Upper lobe of right lung (tissue), 1 donor: ENCODE measurements around the gene UGT1A1. TPM values are rescaled to one million over a fixed set of nuclear protein-coding genes. Genes with fewer than 3 reads are reported as not detected.

Source experiments
- ATAC-seq: fragments of 200-7000 bp; cut with Tn5 transposase; one replicate; pipeline ENCODE4 v1.9.1; 2020; ENCODE audit warnings: mild to moderate bottlenecking, moderate library complexity
- DNase-seq: peaks from one replicate; pipeline ENCODE4 v3.0.0-alpha.2; 2020
- H3K27ac ChIP-seq: fragments of 200-600 bp; one replicate; pipeline ENCODE4 v1.8.0; 2022
- H3K27me3 ChIP-seq: fragments of 200-600 bp; one replicate; pipeline ENCODE4 v1.8.0; 2022; ENCODE audit warnings: mild to moderate bottlenecking
- H3K36me3 ChIP-seq: fragments of 200-600 bp; one replicate; pipeline ENCODE4 v1.8.0; 2022
- H3K4me1 ChIP-seq: fragments of 200-600 bp; one replicate; pipeline ENCODE4 v1.8.0; 2022
- H3K4me3 ChIP-seq: fragments of 200-600 bp; one replicate; pipeline ENCODE4 v1.8.0; 2022; ENCODE audit warnings: mild to moderate bottlenecking
- H3K9me3 ChIP-seq: fragments of 200-600 bp; one replicate; pipeline ENCODE4 v1.8.0; 2022
- intact Hi-C: fragments of 100-400 bp; cut with DNase I; formaldehyde crosslinking; loops from one replicate; pipeline ENCODE4 v1.11.0; 2022
- total RNA-seq: library from RNA; stranded (reverse); fragmentation: NEBNext Ultra II Directional; extraction: Animal tissue kit (Norgen Biotek cat#: 25700); gene quantifications from one replicate; pipeline ENCODE4 v1.2.1, GENCODE V29; 2021
- TF ChIP-seq, protein P1 (sequence below): fragments of 200-600 bp; IDR thresholded peaks from one replicate; pipeline ENCODE4 v1.8.0; 2022; ENCODE audit warnings: antibody characterized with exemption
- donor health status: DM: no; HTN: yes; CAD: no; lungs with severe emphysema.

Gene UGT1A1
- total RNA-seq, 1 donor from 2014 or later = not detected

DNA sequence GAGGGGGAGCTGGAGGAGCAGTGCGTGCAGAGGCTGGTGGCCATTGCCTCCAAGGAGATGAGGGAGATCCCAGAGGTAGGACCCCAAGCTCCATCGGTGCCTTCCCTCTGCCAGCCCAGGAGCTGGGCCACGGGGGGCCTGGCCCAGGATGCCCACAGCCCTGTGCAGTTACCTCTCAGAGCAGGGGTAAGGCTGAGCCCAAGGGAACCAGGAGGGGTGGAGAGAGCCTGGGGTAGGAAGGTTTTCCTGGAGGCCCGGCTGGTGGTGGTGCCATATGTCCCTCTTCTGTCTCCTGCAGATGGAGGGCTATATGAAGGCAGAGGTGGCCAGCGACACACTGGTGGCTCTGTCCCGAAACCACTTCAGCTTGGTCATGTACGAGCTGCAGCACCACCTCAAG lies 29.5 kb downstream of the UGT1A1 start:
- H3K4me1 ChIP-seq = no peaks in the 10 kb centered on the region
- H3K4me3 ChIP-seq = no peak overlapping the region
- H3K9me3 ChIP-seq = no peaks in the 10 kb centered on the region
- no peaks in the 10 kb centered on the region for H3K27me3 ChIP-seq
- intact Hi-C loops = no loop called here
- H3K36me3 ChIP-seq = no peaks in the 10 kb centered on the region
- TF ChIP-seq, protein P1, sequence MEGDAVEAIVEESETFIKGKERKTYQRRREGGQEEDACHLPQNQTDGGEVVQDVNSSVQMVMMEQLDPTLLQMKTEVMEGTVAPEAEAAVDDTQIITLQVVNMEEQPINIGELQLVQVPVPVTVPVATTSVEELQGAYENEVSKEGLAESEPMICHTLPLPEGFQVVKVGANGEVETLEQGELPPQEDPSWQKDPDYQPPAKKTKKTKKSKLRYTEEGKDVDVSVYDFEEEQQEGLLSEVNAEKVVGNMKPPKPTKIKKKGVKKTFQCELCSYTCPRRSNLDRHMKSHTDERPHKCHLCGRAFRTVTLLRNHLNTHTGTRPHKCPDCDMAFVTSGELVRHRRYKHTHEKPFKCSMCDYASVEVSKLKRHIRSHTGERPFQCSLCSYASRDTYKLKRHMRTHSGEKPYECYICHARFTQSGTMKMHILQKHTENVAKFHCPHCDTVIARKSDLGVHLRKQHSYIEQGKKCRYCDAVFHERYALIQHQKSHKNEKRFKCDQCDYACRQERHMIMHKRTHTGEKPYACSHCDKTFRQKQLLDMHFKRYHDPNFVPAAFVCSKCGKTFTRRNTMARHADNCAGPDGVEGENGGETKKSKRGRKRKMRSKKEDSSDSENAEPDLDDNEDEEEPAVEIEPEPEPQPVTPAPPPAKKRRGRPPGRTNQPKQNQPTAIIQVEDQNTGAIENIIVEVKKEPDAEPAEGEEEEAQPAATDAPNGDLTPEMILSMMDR = no peak
- DNase-seq = peak; percentile 48
- no peak overlapping the region for H3K27ac ChIP-seq
- no peak for ATAC-seq

DNA sequence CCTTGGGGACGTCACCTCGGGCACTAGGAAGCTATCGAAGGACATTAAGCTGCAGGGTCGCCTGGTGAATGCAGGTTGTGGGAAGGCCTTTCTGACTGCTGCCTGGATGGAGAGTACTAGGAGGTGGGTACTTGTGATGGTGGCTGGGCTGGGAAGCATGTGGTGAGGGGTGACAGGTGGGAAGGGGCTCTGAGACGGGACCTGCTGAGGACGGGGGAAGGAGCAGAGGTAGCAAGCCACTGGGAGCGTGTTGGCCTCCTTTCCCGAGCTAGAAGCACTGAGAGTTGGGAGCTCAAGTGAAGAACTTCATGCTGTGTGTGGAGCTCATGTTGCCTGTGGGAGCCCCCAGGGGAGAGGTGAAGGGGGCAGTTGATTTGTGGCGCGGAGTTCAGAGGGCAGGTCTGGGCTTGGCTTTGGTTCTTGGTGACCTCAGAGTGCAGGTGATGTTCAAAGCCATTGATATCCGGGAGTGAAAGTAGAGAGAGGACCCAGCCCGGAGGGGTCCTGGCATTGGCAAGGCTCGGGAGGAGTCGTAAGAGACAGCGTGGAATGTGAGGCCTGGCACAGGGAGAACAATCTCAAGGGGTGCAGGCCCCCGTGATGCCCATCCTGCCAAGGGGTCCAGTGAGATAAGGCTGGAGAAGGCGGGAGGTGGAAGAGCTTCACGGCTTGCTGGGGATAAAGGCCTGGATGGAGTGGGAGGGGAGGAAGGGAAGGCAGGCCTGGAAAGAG lies 31.2 kb downstream of the UGT1A1 start:
- TF ChIP-seq, protein P1 = no peak
- H3K4me3 ChIP-seq = no peak overlapping the region
- intact Hi-C loops = no loop called here
- DNase-seq = peak; percentile 51
- ATAC-seq = no peak
- no peaks in the 10 kb centered on the region for H3K4me1 ChIP-seq
- H3K27ac ChIP-seq = no peak overlapping the region
- no peaks in the 10 kb centered on the region for H3K27me3 ChIP-seq
- no peaks in the 10 kb centered on the region for H3K9me3 ChIP-seq
- H3K36me3 ChIP-seq = no peaks in the 10 kb centered on the region

DNA sequence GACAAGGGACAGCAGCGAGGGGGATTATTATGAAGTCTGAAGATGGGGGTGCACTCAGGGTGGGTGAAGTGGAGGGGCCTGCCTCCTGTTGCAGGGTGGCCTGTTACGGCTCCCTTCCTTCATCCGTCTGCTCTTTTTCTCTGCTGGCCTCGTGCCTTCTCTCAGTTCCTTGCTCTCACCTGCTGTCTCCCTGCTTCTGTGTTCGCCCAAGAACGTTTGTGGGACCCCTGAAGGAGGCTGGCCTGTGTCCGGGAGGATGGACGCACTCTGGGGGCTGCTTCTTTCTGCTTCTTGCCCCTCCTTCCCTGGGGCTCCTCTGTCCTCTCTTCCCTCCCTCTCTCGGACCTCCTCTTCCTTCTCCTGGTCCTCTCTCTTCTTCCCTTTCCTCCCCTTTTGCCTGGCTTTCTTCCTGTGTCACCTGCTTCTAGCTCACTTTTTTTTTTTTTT lies 31.8 kb downstream of the UGT1A1 start:
- Histone ChIP-seq H3K36me3 (no peaks in the 10 kb centered on the region), H3K27me3 (no peaks in the 10 kb centered on the region), H3K27ac (no peak overlapping the region), H3K4me1 (no peaks in the 10 kb centered on the region), H3K4me3 (no peak overlapping the region), H3K9me3 (no peaks in the 10 kb centered on the region)
- intact Hi-C loops = no loop called here
- ATAC-seq (no peak), DNase-seq (no peak)
- TF ChIP-seq, protein P1 = no peak

DNA sequence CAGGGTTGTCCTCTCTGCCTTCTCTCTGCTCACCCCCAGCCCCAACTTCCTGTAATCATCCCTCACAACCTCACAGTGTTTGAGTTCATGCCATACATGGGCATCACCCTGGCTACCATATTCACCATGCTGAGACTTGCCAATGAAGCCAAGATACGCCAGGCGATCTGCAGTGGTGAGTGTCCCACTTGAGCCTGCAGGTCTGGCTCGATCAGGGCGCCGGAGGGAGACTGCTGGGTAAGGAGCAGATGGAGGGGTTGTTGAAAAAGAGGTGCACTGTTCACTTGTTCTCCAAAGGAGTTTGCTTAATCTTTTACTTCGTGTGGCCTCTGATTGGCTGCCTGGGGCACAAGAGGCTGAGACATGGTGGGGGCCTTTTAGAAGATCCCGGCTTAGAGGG lies 32.6 kb downstream of the UGT1A1 start:
- H3K4me1 ChIP-seq = no peaks in the 10 kb centered on the region
- H3K36me3 ChIP-seq = no peaks in the 10 kb centered on the region
- intact Hi-C loops = no loop called here
- no peaks in the 10 kb centered on the region for H3K9me3 ChIP-seq
- H3K4me3 ChIP-seq = no peak overlapping the region
- no peaks in the 10 kb centered on the region for H3K27me3 ChIP-seq
- TF ChIP-seq, protein P1 = no peak
- DNase-seq (peak; percentile 40), ATAC-seq (no peak)
- no peak overlapping the region for H3K27ac ChIP-seq

DNA sequence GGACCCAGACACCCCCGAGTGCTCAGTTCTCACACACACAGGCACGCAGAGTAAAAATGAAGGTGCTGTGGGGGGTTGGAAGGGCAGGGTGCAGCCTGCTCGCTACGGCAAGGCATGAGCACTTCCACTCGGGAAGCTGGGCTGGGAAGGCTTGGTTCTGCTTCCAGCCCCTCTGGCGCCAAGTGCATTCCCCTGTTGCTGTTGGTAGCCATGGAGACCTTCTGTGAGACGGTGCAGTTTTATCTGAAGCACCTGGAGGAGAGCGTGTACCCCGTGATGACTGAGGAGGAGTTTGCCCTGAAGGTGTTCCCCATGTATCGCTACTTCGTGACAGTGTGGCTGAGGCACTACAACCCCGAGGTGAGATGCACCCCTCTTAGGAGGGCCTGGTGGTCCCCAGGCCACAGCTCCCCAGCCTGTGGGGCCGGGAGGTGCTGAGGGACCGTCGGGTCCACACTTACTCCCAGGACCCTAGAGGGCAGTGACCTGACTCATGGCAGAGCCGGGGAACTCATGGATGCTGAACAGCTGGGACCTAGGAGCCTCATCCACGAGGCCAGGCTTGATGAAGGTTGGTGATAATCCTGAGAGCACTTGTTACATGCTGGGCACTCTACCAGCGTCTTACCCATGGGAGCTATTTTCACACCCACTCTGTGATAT lies 33.5 kb downstream of the UGT1A1 start:
- intact Hi-C loops = no loop called here
- Histone ChIP-seq H3K9me3 (no peaks in the 10 kb centered on the region), H3K4me3 (no peak overlapping the region), H3K27me3 (no peaks in the 10 kb centered on the region), H3K4me1 (no peaks in the 10 kb centered on the region), H3K27ac (no peak overlapping the region), H3K36me3 (no peaks in the 10 kb centered on the region)
- DNase-seq (peak; percentile 50), ATAC-seq (peak; percentile 14)
- TF ChIP-seq, protein P1 = no peak
